K562 (cell line): ENCODE results near the gene BICC1. TPM values are rescaled to one million over a fixed set of nuclear protein-coding genes. Genes with fewer than 3 reads are reported as not detected.

ENCODE experiments used
- ATAC-seq: fragments of 200-7000 bp; cut with Tn5 transposase; 3 replicates; pipeline ENCODE4 v1.9.1; 2020; ENCODE audit warnings: moderate library complexity
- BruUV-seq: library from RNA; stranded (reverse); fragments of 400-500 nt; replicated peaks from 2 replicates; lab custom pipeline; 2021; lab: Mats Ljungman, UMichigan
- CTCF ChIA-PET: fragments of 300-600 bp; formaldehyde crosslinking; extraction: SDS; loops from one replicate; lab custom pipeline; 2021; ENCODE audit warnings: low intra/inter-chr PET ratio; lab: Yijun Ruan, JAX
- POLR2A ChIA-PET: fragments of 300-600, 350-650 bp; sonication (Branson Sonifier 250); formaldehyde crosslinking; extraction: SDS; loops from one replicate; lab custom pipeline; 2021; ENCODE audit warnings: antibody characterized with exemption, inconsistent platforms; lab: Yijun Ruan, JAX
- DNase-seq, 4 experiments: peaks; one replicate each; pipeline versions ENCODE4 v3.0.0 to v3.0.0-alpha.2; 2011 to 2018; ENCODE audit warnings: low spot score in 3 of 4, mixed read lengths in 3 of 4; ENCODE audit errors: extremely low read depth in 1 of 4
- FAIRE-seq: peaks from 2 replicates; lab custom pipeline; 2011; peaks lifted over from hg19 to GRCh38; lab: Jason Lieb, UNC
- H2AFZ ChIP-seq: 2 replicates; pipeline ENCODE4 v1.6.0; 2011; ENCODE audit warnings: low read depth, low read length, control low read depth, inconsistent platforms
- H3K27ac ChIP-seq: fragments of 200-600 bp; 3 replicates; pipeline ENCODE4 v1.8.0; 2011; ENCODE audit warnings: low read depth, mild to moderate bottlenecking, control low read depth, inconsistent platforms, low read length, moderate library complexity, mixed read lengths; ENCODE audit errors: extremely low read depth
- H3K27me3 ChIP-seq, 2 experiments: fragments of 300-600 bp in 1 of 2; 2 replicates in 1 of 2; 3 replicates in 1 of 2; pipeline versions ENCODE4 v1.6.0 to v1.8.0; 2011; ENCODE audit warnings: inconsistent platforms in 2 of 2, low read length in 2 of 2, mild to moderate bottlenecking in 1 of 2, mixed read lengths in 1 of 2, moderate library complexity in 1 of 2; ENCODE audit not compliant: control insufficient read depth in 2 of 2, insufficient read depth in 2 of 2
- H3K36me3 ChIP-seq: fragments of 300-600 bp; 3 replicates; pipeline ENCODE4 v1.8.0; 2011; ENCODE audit warnings: mild to moderate bottlenecking, low read length, inconsistent platforms; ENCODE audit not compliant: control insufficient read depth, insufficient read depth
- H3K4me1 ChIP-seq, 2 experiments: fragments of 200-600 bp in 1 of 2; replicated peaks in 1 of 2; 2 replicates in 1 of 2; 3 replicates in 1 of 2; pipeline versions ENCODE4 v1.5.1 to v1.8.0; 2011; ENCODE audit warnings: inconsistent platforms in 2 of 2, low read length in 2 of 2, mild to moderate bottlenecking in 1 of 2, mixed read lengths in 1 of 2, moderate library complexity in 1 of 2; ENCODE audit not compliant: control insufficient read depth in 2 of 2, insufficient read depth in 2 of 2
- H3K4me2 ChIP-seq: 2 replicates; pipeline ENCODE4 v1.6.1; 2011; ENCODE audit warnings: low read length, control low read depth, inconsistent platforms, mixed read lengths; ENCODE audit not compliant: insufficient read depth
- H3K4me3 ChIP-seq: fragments of 200-600 bp; sonication (generic), shearing (Covaris generic); 2 replicates; pipeline ENCODE4 v1.5.1; 2016; ENCODE audit warnings: control low read depth, inconsistent platforms
- H3K79me2 ChIP-seq: fragments of 200-600 bp; 3 replicates; pipeline ENCODE4 v1.8.0; 2011; ENCODE audit warnings: low read length, inconsistent platforms; ENCODE audit not compliant: control insufficient read depth, insufficient read depth
- H3K9ac ChIP-seq, 2 experiments: 2 replicates each; pipeline versions ENCODE4 v1.6.0 to v1.6.1; 2011; ENCODE audit warnings: low read depth in 2 of 2, low read length in 2 of 2, control low read depth in 1 of 2, inconsistent platforms in 1 of 2, mild to moderate bottlenecking in 1 of 2, mixed read lengths in 1 of 2; ENCODE audit not compliant: insufficient read depth in 1 of 2
- H3K9me1 ChIP-seq: one replicate; pipeline ENCODE4 v1.6.0; 2011; ENCODE audit warnings: inconsistent platforms, mild to moderate bottlenecking, low read length, moderate library complexity; ENCODE audit not compliant: control insufficient read depth, insufficient read depth
- H3K9me3 ChIP-seq: replicated peaks from 2 replicates; pipeline ENCODE4 v1.5.1; 2011; ENCODE audit warnings: low read depth, low read length, inconsistent platforms; ENCODE audit not compliant: control insufficient read depth, insufficient read depth
- H4K20me1 ChIP-seq: replicated peaks from 2 replicates; pipeline ENCODE4 v1.6.1; 2011; ENCODE audit warnings: low read length, inconsistent platforms, mixed read lengths; ENCODE audit not compliant: control insufficient read depth, insufficient read depth
- ADNP ChIP-seq: fragments of 200-800 bp; sonication (Bioruptor generic); IDR thresholded peaks from 2 replicates; pipeline ENCODE4 v1.6.1; 2016; ENCODE audit warnings: missing genetic modification characterization, missing compliant biosample characterization
- MAFK ChIP-seq: IDR thresholded peaks from 2 replicates; pipeline ENCODE4 v1.6.1; 2011; ENCODE audit warnings: low read length, improper control_type of control experiment
- NELFE ChIP-seq: IDR thresholded peaks from 2 replicates; pipeline ENCODE4 v1.6.1; 2011; ENCODE audit warnings: mild to moderate bottlenecking; ENCODE audit not compliant: insufficient read depth, insufficient read length
- ZNF143 ChIP-seq: sonication (generic); formaldehyde crosslinking; IDR thresholded peaks from 2 replicates; pipeline ENCODE4 v1.9.0; 2022; ENCODE audit warnings: mild to moderate bottlenecking, missing genetic modification reagents
- WGBS: fragments of 100-300 bp; shearing (Covaris generic); methylation state at CpG from one replicate; pipeline ENCODE4 v1.1.6; 2016; ENCODE audit warnings: low coverage, mixed read lengths; ENCODE audit not compliant: insufficient coverage; ENCODE audit errors: missing lambda C conversion rate; 5-methylcytosine and 5-hydroxymethylcytosine counted together
- in situ Hi-C: fragments of 300-500 bp; cut with MboI; formaldehyde crosslinking; loops from 4 replicates; pipeline ENCODE4 v1.15.0; 2018; ENCODE audit warnings: inconsistent platforms, mixed read lengths
- intact Hi-C: fragments of 100-400 bp; cut with micrococcal nuclease; formaldehyde crosslinking; loops from 2 replicates; pipeline ENCODE4 v1.14.2; 2022
- polyA plus RNA-seq, 8 experiments: library from polyadenylated mRNA; depleted of rRNA in 4 of 8; stranded (reverse) in 5 of 8; unstranded in 3 of 8; fragments of >200 nt; fragmentation: Nextera tagmentation in 2 of 8; fragmentation: Illumina TruSeq in 1 of 8; extraction: Ambion mirVana in 2 of 8; extraction: Trizol in 1 of 8; gene quantifications; 2 replicates each; pipeline versions ENCODE4 v1.2.1 to v1.2.3, GENCODE V29; 2011 to 2014; ENCODE audit warnings: inconsistent platforms in 1 of 8, missing spikeins in 1 of 8
- total RNA-seq, 7 experiments: library from RNA; depleted of rRNA in 6 of 7; stranded (reverse); fragments of >200 nt in 6 of 7; fragmentation: Illumina TruSeq in 2 of 7; extraction: Trizol in 2 of 7; gene quantifications; 2 replicates each; pipeline versions ENCODE4 v1.2.1 to v1.2.3, GENCODE V29; 2011 to 2021; ENCODE audit warnings: low replicate concordance in 1 of 7
- TF ChIP-seq, protein P1 (sequence below), 2 experiments: fragments of 450-650 bp; formaldehyde crosslinking in 1 of 2; IDR thresholded peaks; 2 replicates each; pipeline versions ENCODE4 v1.4.0 to v1.6.1; 2014 to 2020; ENCODE audit warnings: mild to moderate bottlenecking in 2 of 2, borderline replicate concordance in 1 of 2, low read depth in 1 of 2
- TF ChIP-seq, protein P2 (sequence below): IDR thresholded peaks from 2 replicates; pipeline ENCODE4 v1.6.1; 2016; ENCODE audit warnings: missing genetic modification characterization, missing compliant biosample characterization

Gene BICC1
- total and polyA plus RNA-seq, 9 of the 15 experiments (the other 6 are each of a cell fraction or from before 2014, with no cell fraction given) = not detected

DNA sequence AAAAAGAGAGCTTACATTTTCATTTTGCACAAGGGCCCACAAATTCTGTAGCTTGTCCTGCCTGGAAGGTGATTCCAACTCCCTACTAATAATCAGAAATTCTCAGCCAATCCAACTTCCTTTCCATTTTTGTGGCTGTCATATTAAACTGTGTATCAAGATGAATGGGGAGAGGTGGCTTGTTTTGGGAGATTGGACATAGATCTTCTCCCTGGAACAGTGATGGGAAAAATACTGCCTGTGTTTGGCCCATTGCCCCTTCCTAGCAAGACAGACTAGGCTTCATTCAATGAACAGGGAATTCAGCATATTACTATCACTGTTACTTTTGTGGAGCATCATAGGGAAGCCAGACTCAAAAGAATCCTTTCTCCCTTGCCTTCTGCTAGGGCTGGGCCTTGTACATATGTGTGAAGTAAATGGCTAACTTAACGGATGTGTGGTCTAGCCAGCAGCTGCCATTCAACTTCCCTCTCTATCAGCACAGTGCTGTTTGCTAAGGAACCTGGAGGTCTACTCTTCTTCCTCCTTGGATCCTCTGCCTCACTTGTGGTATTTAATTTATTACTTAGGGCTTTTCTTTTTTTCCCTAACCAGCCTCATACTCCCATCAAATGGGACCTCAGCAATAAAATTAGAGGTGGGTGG is 326.0 kb downstream of the BICC1 start:
- no peak for FAIRE-seq
- CTCF ChIA-PET = no interaction called here
- BruUV-seq = no TSS peak
- 0% methylated on average over 1 of the region's 1 CpG for WGBS
- no peaks in the 10 kb centered on the region for H3K9me1 ChIP-seq
- H3K27me3 ChIP-seq = no peaks in the 10 kb centered on the region
- no peak overlapping the region for H2AFZ ChIP-seq
- H3K4me3 ChIP-seq = no peak overlapping the region
- no peak overlapping the region for H3K27ac ChIP-seq
- POLR2A ChIA-PET = no interaction called here
- H3K36me3 ChIP-seq = no peaks in the 10 kb centered on the region
- H4K20me1 ChIP-seq = no peaks in the 10 kb centered on the region
- no peak for DNase-seq
- ATAC-seq = no peak
- H3K9ac ChIP-seq = no peak overlapping the region
- H3K9me3 ChIP-seq = no peaks in the 10 kb centered on the region
- intact Hi-C loops = no loop called here
- in situ Hi-C loops = no loop called here
- TF ChIP-seq NELFE (no peak), MAFK (no peak), ADNP (tag) (no peak), ZNF143 (no peak)
- TF ChIP-seq, protein P1, sequence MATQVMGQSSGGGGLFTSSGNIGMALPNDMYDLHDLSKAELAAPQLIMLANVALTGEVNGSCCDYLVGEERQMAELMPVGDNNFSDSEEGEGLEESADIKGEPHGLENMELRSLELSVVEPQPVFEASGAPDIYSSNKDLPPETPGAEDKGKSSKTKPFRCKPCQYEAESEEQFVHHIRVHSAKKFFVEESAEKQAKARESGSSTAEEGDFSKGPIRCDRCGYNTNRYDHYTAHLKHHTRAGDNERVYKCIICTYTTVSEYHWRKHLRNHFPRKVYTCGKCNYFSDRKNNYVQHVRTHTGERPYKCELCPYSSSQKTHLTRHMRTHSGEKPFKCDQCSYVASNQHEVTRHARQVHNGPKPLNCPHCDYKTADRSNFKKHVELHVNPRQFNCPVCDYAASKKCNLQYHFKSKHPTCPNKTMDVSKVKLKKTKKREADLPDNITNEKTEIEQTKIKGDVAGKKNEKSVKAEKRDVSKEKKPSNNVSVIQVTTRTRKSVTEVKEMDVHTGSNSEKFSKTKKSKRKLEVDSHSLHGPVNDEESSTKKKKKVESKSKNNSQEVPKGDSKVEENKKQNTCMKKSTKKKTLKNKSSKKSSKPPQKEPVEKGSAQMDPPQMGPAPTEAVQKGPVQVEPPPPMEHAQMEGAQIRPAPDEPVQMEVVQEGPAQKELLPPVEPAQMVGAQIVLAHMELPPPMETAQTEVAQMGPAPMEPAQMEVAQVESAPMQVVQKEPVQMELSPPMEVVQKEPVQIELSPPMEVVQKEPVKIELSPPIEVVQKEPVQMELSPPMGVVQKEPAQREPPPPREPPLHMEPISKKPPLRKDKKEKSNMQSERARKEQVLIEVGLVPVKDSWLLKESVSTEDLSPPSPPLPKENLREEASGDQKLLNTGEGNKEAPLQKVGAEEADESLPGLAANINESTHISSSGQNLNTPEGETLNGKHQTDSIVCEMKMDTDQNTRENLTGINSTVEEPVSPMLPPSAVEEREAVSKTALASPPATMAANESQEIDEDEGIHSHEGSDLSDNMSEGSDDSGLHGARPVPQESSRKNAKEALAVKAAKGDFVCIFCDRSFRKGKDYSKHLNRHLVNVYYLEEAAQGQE (IDR thresholded peaks at IDR 0.05; ENCODE audit: borderline replicate concordance) = no peak
- TF ChIP-seq, protein P1 (CRISPR knock-in tag; IDR thresholded peaks at IDR 0.05; ENCODE audit: low read depth) = no peak
- TF ChIP-seq, protein P2, sequence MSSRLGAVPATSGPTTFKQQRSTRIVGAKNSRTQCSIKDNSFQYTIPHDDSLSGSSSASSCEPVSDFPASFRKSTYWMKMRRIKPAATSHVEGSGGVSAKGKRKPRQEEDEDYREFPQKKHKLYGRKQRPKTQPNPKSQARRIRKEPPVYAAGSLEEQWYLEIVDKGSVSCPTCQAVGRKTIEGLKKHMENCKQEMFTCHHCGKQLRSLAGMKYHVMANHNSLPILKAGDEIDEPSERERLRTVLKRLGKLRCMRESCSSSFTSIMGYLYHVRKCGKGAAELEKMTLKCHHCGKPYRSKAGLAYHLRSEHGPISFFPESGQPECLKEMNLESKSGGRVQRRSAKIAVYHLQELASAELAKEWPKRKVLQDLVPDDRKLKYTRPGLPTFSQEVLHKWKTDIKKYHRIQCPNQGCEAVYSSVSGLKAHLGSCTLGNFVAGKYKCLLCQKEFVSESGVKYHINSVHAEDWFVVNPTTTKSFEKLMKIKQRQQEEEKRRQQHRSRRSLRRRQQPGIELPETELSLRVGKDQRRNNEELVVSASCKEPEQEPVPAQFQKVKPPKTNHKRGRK (tag) = no peak
- no peaks in the 10 kb centered on the region for H3K79me2 ChIP-seq
- no peak overlapping the region for H3K4me2 ChIP-seq
- no peaks in the 10 kb centered on the region for H3K4me1 ChIP-seq
